Mesenteric fat pad (tissue), 1 donor: Measurements from ENCODE around the gene MYBPHL. TPM values are rescaled to one million over a fixed set of nuclear protein-coding genes. Genes with fewer than 3 reads are reported as not detected.

Experiments used
- DNase-seq: peaks from one replicate; pipeline ENCODE4 v3.0.0-alpha.2; 2020; ENCODE audit warnings: low spot score
- total RNA-seq: library from RNA; stranded (reverse); fragmentation: NEBNext Ultra II Directional; extraction: Animal tissue kit (Norgen Biotek cat#: 25700); gene quantifications from one replicate; pipeline ENCODE4 v1.2.1, GENCODE V29; 2021
- donor health status: DM: yes; HTN: yes; CAD: no.

Gene MYBPHL
- total RNA-seq, 1 donor from 2014 or later, result not detected

DNA sequence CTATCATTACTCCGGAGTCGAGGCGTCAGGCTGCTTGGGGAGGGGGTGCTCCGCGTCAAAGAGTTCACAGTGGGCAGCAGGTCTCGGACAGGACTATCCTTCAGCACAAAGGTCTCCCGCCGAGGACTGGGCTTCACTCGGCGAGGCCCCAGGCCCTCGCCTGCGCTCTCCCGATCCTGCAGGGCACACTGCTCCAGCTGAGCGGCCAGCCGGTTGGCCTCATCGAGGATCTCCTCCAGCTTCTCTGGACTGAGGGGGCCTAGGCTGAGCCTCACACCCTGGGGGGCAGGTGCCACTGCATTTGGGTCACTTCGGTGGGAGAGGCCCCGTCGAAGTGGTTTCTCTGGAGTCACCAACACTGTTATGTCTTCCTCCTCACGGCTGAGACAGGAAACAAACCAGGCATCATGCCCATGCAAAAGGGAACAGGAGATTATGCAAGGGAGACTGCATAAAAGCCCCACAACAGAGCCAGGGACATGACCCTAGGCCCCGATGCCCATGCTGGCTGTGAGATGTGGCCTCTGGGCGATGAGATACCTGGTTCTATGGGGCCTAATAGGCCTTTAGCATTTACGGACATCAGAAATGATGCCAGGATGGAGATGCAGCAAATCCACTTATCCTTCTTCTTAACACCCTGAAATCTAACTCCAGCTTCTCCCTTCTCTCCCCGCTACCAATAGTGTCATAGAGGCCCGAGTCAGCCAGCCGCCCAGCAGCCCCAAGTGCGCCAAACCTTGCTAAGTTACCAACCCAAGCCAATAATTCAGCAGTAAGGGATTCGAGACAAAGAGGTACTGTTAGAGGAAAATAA lies 24.9 kb downstream of the MYBPHL start:
- DNase-seq, result no peak

DNA sequence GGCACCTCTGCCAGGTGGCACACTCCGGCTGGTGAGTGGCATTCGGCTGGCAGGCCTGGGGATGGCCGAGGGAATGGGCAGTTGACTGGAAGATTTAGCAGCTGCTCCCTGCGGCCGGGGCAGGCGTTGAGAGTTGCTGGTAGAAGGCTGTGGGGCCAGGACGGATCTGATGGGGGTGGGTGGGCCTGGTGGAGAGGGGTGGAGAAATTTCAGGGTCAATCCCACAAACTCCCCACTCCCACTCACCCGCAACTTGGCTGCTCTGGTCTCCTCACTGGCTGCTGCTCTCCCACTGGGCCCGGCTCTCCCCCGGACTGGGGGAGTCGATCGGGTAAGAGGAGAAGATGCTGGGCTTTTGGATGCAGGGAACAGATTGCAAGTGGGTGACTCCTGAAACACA lies 25.9 kb downstream of the MYBPHL start:
- DNase-seq, result no peak

DNA sequence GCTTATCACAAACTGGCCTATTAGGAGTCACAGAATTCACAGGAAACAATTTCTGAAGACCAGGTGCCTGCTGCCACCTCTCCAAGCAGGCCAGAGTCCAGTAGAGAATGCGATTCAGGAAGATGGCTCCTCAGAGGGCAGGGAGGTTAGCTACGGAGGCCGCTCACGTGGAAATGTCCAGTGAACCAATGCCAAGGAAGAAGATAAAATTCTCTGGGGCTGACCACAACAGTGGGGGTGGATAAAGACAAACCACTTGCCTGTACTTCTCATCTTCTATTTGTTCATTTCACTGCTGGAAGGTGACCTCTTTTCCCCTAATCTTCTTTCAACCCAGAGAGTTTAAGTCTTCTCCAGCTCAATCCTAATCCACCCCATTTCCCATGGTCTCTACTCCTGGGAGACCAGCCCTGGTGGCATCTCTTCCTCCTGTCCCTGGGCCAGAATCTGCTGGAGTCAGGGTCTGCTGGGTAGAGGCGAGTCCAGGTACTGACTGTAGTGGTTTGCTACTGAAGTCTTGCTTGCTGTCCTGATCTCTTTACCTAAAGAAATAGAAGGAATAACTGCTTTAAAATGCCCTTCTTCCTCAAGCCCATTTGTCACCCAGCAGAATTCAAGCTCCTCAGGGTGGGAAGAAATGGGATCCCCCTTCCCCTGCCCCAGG lies 27.1 kb downstream of the MYBPHL start:
- no peak for DNase-seq

DNA sequence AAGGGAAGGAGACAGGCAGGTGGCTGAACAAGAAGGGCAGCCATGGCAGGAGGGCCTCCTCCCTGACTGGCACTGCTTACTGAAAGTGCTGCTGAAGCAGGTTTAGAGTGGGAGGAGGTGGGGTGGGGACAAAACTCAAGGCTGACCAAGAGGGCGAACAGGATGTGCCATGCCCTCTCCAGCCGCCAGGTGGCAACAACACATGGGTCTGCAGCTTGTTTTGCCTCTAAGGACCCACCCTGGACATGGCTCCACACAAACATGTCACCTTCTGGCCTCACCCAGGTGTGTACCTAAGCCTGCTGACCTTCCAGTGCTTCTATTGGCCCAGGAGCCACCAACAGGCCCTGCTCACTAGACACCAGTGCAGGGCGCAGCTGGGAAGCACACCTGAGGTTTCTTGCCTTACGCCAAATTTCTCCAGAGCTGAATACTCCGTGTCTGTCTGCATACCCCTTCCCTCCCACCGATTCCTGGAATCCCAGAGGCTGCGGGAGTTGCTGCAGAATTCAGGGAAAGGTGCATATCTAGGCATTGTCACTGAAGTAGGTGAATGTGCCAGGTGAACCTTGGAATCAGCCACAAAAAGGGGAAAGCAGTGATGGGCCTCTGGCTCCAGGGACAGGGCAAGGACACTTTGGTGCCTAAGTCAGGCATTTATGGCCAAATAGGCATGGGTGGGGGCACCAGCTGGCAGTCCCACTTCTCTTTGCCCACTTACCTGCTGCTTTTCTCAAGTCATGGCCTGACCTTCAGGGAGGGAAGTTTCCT lies 29.2 kb downstream of the MYBPHL start:
- no peak for DNase-seq

DNA sequence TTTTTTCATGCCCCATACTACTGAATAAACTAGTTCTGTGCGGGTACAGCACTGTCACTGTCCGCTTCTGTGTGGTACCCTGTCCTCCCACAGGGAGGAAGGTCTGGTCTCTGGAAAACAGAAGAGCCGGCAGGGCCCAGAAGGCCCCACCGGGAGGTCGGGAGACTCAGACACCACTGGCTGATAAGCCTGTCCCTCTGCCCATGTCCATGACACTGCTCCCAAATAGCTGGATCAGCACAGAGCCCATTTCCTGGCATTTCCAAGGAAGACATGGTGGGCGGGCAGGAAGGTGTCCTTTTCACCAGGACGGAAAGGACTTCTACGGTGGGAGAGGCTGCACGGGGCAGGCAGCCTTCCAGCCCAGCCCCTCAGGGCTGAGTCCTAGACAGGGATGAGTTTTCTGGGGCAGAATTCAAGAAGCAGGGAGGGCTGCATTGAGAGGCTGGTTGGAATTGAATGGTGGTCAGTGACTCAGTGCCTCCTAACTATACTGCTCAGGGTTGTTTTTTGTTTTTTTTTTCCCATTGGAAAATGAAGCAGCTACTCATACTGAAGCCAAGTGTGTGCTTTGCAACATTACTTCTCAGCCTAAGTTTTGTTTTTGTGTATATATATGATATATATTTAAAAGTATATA lies 31.0 kb downstream of the MYBPHL start:
- no peak for DNase-seq

DNA sequence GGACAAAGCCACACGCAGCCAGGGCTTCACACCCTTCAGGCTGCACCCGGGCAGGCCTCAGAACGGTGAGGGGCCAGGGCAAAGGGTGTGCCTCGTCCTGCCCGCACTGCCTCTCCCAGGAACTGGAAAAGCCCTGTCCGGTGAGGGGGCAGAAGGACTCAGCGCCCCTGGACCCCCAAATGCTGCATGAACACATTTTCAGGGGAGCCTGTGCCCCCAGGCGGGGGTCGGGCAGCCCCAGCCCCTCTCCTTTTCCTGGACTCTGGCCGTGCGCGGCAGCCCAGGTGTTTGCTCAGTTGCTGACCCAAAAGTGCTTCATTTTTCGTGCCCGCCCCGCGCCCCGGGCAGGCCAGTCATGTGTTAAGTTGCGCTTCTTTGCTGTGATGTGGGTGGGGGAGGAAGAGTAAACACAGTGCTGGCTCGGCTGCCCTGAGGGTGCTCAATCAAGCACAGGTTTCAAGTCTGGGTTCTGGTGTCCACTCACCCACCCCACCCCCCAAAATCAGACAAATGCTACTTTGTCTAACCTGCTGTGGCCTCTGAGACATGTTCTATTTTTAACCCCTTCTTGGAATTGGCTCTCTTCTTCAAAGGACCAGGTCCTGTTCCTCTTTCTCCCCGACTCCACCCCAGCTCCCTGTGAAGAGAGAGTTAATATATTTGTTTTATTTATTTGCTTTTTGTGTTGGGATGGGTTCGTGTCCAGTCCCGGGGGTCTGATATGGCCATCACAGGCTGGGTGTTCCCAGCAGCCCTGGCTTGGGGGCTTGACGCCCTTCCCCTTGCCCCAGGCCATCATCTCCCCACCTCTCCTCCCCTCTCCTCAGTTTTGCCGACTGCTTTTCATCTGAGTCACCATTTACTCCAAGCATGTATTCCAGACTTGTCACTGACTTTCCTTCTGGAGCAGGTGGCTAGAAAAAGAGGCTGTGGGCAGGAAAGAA lies 32.0 kb downstream of the MYBPHL start:
- DNase-seq, result no peak

DNA sequence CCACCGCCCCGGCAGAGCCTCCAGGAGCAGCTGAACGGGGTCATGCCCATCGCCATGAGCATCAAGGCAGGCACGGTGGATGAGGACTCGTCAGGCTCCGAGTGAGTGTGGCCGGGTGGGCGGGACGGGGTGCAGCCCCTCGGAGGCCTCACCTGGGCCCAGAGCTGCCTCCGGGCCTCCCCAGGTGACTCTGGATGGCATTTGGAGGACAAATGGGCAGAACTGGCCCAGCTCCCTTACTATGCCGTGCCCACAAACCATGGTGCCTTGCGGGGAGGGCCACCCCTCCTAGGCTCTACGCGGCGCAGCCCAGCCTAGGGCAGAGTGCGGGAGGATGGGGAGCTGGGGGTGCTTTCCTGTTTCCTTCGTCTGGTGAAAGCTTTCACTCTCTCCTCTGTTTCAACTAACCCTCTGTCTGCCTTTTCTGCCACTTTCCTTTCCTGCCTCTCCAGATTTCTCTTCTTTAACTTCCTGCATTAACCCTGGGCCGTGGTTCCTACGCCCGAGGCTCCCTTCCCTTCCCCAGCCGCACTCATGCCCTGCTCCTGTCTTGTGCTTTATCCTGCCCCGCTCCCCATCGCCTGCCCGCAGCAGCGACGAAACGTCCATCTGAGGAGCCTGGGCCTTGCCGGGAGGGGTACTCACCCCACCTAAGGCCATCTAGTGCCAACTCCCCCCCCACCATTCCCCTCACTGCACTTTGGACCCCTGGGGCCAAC lies 33.1 kb downstream of the MYBPHL start:
- DNase-seq, result no peak

DNA sequence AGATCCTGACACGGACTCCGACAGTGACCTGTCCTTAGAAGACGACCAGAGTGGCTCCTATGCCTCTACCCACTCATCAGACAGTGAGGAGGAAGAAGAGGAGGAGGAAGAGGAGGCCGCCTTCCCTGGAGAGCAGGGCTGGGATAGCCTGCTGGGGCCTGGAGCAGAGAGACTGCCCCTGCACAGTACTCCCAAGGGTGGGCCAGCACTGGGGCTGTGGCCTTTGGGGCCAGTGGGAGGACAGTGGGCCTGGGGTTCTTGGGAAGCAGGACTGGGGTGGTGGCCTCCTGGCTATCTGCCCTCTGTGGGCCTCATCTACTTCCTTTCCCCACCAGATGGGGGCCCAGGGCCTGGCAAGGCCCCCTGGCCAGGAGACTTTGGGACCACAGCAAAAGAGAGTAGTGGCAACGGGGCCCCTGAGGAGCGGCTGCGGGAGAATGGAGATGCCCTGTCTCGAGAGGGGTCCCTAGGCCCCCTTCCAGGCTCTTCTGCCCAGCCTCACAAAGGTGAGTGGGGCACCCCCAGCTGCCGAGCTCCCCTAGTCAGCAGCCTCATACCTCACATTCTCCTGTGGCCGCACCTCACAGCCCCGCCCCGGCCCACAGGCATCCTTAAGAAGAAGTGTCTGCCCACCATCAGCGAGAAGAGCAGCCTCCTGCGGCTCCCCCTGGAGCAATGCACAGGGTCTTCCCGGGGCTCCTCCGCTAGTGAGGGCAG lies 33.8 kb downstream of the MYBPHL start:
- DNase-seq, result no peak

DNA sequence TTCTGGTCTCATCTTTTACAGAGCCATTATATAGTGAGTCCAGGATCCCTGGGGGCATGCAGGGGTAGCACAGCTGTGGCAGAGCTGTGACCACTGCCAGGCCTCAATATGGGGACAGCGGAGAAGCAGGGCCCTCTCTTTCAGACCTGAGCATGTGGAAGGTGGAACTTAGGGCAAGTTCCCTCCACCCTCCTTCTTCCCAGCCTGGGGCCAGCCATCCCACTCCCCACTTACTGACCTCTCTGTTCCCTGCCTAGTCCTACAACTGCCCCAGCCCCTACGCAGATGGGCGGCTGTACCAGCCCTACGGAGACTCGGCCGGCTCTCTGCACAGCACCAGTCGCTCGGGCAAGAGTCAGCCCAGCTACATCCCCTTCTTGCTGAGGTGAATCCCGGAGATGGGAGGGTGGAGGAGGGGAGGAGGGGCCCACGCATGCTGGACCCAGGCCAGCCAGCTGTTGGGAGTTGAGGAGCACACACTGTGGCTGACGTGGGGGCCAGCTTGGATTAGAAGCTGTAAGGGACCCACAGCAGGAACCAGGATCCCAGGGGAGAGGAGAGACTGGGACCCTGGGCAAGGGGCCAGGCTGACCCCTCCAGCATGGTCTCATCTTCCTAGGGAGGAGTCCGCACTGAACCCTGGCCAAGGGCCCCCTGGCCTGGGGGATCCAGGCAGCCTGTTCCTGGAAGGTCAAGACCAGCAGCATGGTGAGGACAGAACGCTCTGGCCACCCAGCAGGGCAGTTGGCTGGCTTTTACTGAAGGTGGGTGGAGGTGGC lies 34.6 kb downstream of the MYBPHL start:
- no peak for DNase-seq

DNA sequence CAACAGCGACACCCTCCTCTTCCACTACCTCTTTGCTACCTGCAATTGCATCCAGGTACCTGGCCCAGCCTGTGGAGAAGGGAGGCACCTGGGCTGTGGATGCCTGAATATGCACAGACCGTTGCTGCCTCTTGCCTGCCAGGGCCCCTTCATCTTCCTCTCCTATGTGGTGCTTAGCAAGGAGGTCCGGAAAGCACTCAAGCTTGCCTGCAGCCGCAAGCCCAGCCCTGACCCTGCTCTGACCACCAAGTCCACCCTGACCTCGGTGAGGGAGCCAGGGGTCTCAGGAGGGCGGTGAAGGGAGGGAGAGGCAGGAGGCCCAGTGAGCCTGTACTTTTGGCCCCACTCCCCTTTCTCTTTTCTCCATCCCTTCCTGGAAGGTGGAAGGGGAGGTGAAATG lies 35.4 kb downstream of the MYBPHL start:
- no peak for DNase-seq

DNA sequence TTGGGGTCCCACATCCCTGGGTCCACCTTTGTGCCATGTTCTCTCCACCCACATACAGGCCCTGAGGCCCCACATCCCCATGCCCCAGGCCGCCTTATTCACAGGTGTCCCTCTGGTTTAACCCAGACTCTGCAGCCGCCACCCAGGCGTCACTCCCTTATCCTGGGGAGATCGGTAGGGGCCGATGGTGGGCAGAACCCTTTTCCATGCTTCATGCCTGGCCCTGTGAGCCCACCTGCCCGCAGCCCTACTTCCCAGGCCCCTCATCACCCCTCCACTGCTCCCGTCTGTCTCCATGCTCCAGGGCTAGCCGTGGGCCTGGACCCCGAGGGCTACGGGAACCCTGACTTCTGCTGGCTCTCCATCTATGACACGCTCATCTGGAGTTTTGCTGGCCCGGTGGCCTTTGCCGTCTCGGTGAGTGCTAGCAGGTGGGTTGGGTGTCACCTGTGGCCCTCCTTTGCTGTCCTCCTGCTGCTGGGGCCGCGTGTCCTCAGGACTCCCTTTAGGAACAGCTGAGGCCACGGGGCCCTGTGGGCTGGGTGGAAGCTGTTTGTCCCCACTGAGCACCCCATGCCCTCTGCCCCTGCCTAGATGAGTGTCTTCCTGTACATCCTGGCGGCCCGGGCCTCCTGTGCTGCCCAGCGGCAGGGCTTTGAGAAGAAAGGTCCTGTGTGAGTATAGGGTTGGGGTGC lies 36.0 kb downstream of the MYBPHL start:
- no peak for DNase-seq

DNA sequence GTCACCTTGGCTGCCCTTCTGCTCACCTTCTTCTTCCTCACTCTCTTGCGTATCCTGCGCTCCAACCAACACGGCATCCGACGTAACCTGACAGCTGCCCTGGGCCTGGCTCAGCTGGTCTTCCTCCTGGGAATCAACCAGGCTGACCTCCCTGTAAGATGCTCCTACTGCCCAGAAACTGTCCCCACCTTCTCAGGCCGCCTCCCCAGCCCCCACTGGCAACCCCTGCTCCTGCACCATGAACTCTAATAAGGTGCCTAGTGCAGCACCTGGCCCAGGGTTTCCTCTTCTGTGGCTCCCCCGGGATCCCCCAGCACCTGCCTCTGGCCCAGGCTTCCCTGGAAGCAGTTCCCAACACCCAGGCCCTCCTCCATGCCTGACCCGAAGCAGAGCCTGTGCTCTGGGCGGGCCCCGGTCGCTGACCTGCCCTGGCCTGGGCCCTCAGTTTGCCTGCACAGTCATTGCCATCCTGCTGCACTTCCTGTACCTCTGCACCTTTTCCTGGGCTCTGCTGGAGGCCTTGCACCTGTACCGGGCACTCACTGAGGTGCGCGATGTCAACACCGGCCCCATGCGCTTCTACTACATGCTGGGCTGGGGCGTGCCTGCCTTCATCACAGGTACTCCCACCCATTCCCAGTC lies 36.7 kb downstream of the MYBPHL start:
- no peak for DNase-seq

DNA sequence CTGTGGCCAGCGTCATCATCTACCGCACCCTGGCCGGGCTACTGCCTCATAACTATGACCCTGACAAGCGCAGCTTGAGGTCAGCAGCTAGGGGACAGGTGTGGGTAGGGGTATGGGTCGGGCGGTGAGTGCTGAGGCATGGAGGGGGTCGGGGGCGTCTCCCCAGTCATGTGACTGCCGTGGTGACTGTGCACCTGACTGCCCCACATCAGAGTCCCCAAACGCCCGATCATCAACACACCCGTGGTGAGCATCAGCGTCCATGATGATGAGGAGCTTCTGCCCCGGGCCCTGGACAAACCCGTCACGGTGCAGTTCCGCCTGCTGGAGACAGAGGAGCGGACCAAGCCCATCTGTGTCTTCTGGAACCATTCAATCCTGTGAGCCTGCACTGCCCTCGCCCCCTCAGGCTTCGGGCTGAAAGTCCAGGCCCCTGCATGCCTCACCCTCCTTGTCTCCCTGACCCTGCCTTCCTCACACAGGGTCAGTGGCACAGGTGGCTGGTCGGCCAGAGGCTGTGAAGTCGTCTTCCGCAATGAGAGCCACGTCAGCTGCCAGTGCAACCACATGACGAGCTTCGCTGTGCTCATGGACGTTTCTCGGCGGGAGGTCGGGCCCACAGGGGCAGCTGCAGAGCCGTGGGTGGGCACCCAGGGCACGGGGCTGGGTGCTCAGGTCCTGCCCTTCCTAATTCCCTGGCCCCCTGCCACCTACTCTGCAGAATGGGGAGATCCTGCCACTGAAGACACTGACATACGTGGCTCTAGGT lies 37.4 kb downstream of the MYBPHL start:
- DNase-seq, result no peak

DNA sequence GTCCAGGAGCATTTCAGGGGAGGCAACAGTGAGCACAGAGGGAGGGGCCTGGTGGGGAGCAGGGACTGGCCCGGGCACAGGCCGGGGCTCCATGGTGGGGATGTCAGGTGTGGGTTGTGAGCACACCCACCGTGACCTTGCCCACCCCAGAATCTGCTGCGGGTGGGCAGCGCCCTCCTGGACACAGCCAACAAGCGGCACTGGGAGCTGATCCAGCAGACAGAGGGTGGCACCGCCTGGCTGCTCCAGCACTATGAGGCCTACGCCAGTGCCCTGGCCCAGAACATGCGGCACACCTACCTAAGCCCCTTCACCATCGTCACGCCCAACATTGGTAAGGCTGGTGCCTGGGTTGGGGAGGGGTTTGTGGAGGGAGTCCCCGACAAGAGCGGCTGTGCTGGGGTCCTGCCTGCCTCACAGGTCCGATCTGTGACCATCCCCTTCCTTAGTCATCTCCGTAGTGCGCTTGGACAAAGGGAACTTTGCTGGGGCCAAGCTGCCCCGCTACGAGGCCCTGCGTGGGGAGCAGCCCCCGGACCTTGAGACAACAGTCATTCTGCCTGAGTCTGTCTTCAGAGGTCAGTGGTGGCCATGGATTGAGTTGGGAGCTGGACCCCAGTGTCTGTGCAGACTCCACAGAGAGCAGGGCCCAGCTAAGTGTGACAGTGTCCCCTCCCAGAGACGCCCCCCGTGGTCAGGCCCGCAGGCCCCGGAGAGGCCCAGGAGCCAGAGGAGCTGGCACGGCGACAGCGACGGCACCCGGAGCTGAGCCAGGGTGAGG lies 38.2 kb downstream of the MYBPHL start:
- DNase-seq, result no peak

DNA sequence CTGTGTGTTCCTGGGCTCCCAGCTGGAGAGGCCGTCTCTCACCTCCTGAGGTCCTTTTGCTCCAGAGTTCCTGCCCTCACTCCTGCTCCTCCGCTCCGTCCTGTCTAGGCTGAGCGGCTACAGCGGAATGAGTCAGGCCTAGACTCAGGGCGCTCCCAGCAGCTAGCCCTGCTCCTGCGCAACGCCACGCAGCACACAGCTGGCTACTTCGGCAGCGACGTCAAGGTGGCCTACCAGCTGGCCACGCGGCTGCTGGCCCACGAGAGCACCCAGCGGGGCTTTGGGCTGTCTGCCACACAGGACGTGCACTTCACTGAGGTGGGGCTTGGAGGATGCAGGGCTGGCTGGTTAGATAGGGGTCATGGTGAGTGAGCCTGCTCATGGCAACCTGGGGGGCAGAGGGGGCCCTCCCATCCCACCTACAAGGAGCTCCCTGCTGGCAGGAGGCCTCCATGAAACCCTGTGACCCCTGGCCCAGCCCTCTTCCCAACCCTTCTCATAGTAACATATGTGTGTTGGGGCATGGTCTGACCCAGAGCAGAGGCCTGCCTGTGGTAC lies 39.0 kb downstream of the MYBPHL start:
- no peak for DNase-seq
